HG03095 (cell line): ENCODE results near the gene POU5F1.
A peak's percentile ranks its signal among the peaks of the same experiment; 100 is the strongest.
"Not testable (repeated sequence)": the region's sequence is repeated elsewhere in the genome, so short reads cannot be mapped to it uniquely, and the experiment has no call there.

Source experiments
- ATAC-seq: cut with Tn5 transposase; IDR thresholded peaks from one replicate; pipeline ENCODE4 v1.9.1; 2021; ENCODE audit warnings: moderate library complexity; ENCODE audit not compliant: unreplicated experiment

Gene POU5F1

DNA sequence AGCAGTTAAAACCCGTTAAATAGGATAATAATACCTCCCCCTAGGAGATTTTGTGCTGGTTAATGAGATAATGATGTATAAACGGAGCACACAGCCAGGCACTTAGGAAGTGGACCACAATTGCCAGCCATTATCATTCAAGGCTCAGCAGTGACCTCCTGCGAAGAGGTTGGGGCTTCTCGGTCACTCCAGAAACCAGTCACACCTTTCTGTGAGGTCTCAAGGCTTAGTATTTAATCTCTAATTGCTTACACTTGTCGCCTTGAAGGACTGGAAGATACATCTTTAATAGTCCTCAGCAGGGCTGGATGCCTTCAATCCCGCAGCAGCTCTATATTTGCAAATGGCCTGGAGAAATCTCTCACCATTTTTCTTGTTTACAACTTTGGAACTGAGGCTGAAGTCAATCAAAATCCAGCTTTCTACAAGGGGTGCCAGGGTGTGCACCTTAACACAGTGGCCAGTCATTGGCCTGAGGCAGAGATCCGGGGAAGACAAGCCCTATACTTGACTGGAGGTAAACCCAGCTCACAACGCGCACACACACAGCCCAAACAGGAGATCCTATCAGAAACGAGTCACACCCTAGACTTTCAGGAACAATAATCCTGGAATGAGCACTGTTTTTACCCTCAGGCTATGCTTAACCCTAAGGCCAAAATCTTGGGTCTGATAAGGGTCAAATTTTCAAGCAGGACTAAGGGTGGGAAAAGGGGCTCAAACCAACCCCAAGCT, 1.2 kb downstream of the POU5F1 start:
- ATAC-seq, result no peak

DNA sequence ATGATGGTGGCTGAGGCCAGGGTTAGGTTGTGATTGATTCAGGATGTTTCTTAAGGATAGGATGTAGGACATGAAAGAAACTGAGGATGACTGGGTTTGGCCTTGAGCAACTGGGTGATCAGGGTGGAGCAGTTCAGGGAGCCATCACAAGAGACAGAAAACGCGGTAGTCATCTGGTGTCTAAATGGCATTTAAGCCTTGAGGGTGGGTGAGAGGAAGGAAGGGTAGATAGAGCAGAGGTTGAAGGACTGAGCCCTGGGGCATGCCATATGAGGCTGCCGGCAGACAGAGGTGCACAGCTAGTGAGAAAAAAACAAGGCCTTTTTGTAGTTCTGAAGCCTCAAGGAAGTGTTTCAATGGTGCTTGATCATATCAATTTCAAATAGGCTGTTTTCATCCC, 1.9 kb downstream of the POU5F1 start:
- ATAC-seq, result no peak

DNA sequence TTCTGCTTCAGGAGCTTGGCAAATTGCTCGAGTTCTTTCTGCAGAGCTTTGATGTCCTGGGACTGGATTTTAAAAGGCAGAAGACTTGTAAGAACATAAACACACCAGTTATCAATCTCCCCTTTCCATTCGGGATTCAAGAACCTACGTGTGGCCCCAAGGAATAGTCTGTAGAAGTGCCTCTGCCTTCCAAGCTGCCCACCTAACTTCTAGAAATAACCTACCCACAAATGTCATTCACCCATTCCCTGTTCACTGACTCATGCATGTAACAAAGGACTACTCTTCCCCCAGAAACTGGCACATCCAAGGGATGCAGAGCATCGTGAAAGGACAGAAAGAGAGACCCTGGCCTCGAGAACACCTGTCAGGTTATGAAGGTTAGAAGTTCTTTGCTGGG, 4.5 kb downstream of the POU5F1 start:
- ATAC-seq, result no peak

DNA sequence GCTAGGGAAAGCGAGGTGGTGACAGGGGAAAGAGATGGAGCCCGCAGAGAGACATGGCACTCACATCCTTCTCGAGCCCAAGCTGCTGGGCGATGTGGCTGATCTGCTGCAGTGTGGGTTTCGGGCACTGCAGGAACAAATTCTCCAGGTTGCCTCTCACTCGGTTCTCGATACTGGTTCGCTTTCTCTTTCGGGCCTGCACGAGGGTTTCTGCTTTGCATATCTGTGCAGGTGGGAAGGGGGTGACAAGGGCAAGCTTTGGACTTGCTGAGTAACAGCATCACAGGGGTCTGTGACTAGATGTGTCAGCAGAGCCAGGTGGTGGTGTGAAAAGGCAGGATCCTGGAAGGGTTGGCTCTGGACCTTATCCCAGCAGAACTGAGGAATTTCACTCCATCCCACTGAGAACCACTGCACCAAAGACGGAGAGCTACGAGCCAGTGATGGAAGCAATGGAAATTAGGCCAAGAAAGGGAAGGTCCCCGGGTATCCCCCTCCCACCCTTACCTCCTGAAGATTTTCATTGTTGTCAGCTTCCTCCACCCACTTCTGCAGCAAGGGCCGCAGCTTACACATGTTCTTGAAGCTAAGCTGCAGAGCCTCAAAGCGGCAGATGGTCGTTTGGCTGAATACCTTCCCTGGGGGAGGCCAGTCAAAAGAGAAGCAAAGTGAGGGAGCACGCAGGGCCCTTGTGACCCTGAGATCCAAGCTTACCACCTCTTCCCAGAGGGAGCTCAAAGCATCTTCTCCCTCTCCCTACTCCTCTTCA, 5.2 kb downstream of the POU5F1 start:
- peak; percentile 68 for ATAC-seq

DNA sequence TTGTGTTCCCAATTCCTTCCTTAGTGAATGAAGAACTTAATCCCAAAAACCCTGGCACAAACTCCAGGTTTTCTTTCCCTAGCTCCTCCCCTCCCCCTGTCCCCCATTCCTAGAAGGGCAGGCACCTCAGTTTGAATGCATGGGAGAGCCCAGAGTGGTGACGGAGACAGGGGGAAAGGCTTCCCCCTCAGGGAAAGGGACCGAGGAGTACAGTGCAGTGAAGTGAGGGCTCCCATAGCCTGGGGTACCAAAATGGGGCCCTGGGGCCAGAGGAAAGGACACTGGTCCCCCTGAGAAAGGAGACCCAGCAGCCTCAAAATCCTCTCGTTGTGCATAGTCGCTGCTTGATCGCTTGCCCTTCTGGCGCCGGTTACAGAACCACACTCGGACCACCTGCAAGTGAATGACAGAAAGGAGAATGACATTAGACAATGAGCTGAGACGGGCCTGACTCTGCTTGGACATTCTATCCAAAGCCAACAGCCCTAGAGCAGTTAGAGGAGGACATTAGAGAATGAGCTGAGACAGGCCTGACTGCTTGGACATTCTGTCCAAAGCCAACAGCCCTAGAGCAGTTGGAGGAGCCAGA, 5.9 kb downstream of the POU5F1 start:
- ATAC-seq, result not testable (repeated sequence)

DNA sequence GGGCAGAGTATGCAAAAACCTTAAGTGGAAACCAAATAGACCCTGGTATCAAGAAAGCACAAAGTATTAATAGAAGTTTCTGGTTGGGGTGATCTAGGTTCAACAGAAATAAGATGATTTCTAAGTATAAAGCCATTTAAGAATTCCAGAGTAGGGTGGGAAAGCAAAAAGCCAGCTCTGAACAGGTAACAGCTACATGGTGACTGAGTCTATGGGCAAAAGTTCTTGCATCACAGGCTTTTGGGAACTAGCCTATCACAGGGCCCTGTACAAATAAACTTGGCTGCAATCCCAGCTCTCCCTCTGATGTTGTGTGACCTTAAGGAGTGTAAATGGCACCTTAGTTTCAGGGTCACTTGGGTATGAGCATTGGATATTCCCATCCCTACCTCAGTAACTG, 6.6 kb downstream of the POU5F1 start:
- ATAC-seq, result no peak

DNA sequence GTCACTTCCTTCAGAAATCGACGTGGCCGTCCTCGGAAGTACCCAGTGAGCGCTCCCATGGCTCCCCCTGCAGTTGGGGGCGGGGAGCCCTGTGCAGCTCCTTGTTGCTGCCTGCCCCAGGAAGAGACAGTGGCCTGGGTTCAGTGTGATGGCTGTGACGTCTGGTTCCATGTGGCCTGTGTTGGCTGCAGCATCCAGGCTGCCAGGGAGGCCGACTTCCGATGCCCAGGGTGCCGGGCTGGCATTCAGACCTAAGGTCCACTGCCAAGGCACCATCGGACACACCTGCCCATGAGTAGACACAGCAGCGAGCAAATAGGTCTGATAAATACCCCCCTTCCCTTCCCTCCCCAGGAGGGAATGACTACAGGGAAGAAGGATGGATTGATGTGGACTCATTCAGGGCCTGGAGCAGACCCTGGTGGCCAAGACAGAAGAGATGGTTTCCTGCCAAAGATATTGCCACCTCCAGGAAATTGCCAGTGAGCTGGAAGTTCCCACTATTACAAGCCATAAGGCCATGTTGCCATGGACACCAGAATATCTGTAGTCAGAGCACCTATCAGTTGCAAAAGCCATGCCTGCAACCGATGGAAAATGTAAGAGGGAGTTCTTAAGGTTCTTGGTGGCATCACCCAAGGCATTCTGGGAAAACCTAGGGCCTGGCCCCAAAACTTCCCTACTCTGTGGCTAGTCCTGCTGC, 7.9 kb downstream of the POU5F1 start:
- ATAC-seq, result no peak

DNA sequence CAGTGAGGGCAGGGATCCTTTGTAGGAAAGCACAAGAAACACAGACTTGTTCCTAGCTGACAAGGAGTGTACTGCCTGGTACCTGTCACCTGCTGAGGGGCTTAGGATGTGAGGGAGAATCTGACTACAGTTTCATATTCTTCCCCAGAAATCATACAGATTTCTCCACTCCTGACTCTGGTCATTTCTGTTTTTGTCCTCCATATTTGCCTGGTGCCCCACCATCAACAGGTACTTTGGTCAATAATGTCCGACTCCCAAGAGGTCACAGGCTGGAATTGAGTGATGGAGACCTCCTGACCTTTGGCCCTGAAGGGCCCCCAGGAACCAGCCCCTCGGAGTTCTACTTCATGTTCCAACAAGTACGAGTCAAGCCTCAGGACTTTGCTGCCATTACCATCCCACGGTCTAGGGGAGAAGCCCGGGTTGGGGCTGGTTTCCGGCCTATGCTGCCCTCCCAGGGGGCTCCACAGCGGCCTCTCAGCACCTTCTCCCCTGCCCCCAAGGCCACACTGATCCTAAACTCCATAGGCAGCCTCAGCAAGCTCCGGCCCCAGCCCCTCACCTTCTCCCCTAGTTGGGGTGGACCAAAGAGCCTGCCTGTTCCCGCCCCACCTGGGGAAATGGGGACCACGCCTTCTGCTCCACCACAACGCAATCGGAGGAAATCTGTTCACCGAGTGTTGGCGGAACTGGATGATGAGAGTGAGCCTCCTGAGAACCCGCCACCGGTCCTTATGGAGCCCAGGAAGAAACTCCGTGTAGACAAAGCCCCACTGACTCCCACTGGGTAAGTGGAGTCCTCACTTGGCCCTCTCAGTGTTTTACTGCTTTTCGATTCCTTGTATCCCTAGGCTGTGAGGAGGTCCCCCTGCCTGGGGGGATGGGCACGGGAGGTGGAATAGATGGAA, 9.0 kb downstream of the POU5F1 start:
- no peak for ATAC-seq

DNA sequence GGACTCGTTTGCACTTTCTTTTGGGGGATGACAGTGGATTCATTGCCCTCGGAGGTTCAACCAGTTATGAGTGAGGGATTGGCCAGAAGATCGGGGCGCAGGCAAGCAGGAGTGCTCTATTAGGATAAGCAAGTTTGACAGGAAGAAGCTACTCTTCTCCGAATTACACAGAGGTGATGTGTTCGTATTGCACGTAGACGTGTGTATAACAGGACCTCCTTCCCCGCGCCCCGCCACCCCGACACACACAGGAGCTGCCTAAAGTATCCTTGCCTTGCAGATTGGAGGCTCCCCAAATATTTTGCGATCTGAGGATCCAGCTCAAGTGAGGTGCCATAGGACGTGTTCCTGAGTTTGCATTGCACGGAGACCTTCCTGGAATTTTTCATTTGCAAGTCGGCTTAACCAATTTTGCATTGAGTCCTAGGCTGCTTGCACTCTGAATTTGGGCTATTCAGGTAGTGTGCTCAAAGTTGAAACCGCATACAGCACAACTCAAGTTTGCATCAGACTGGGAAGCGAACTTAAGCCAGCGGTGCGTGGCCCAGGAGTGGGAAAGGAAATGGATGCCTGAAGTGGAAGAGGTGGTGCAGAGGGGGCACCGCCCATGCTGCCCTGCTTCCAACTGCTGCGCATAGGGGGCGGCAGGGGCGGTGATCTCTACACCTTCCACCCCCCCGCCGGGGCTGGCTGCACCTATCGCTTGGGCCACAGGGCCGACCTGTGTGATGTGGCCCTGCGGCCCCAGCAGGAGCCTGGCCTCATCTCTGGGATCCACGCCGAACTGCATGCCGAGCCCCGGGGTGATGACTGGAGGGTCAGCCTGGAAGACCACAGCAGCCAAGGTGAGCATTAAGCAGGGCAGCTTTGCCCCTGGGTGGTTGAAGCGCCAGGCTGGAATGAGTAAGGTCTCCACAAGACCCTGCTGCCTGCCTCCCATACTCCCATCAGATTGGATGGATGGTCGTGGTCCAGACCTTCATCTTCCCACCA, 11.3 kb downstream of the POU5F1 start:
- no peak for ATAC-seq

DNA sequence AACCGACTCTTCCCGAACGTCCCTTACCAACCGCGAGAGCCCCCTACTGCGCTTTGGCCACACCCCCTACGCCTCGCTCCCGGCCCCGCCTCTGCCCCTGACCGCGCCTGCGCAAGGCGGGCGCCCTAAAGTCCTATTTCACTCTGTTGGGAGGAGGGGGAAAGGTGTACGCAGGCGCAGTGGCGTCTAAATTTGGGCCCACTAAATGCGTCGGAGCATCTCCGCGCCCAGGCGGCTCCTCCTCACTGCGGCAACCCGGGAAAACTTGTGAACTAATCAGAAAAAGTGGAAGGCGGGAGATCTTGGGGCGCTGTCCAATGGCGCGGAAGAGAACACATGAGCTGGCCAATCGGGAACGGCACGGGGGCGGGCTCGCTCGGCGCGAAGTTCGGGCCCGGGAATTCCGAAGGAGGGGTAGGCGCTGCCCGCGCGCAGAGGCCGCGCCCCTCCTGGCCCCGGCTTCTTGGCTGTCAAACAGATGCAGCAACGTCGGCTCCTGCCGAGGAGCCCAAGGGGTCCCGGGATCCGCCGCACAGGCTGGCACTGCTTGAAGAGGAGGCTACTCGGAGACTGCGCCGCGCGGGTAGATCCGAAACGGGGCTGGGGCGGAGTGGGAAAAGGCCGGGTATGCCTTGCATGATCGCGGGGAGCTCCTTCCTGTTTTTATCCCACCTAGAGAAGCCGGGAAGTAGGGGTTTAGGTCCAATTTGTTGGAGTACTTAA, 12.2 kb downstream of the POU5F1 start, which contains the start of gene TCF19:
TSS of gene TCF19 (plus strand) at position 450 of the 723 bp plus-strand sequence. CDS start 881 bp downstream, outside the sequence.
- ATAC-seq, result peak; percentile 72

DNA sequence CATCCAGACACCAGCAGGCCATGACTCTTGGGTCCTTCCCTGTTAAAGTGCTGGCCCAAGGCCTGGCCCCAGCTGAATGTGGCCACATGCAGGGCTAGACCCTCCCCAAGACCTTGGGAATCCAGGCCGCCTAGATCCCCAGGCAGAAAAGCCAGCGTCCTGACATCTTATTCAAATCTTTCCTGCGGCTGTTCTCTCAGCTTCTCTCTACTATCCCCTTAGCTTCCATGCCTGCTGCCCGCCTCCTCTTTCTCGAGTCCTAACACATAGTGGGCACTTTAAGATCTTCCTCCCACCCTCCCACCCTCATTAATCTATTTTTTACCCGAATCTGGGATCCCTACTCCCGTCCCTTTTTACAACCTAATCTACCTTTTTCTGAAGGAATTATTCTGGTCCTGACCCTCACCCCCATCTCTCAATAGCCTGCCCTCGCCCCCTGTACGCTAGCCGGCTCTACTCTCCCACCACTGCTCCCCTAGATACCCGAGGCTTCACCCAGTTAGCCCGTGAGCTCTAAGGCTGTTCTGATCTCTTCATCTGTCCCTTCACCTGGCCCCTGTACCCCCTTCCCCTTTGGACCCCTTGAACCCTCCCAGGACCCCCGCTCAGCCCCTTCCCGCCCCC, 12.9 kb downstream of the POU5F1 start, which contains the start of gene CCHCR1:
TSS of gene CCHCR1 (minus strand) at position 290 of the 627 bp plus-strand sequence. CDS start at position 88, 202 bp downstream.
- no peak for ATAC-seq

DNA sequence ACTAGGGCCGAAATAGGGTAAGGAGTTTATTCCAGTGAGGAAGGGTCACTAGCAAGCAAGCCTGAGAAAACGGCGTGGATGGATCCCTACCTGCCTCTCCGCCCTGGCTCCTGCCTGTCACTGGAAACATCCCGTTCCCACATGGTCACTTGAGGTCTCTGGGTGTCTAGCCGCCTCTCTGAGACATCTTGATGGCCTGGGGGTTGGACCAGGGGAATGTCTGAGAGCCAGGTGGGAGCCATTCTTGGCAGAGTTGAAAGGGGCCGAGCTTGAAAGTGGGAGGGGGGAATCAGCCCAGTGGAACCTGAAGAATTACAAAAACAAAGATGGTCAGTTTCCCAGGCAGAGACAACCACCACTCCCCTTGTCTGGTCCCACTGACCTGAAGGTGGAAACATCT, 13.8 kb downstream of the POU5F1 start:
- ATAC-seq, result no peak

DNA sequence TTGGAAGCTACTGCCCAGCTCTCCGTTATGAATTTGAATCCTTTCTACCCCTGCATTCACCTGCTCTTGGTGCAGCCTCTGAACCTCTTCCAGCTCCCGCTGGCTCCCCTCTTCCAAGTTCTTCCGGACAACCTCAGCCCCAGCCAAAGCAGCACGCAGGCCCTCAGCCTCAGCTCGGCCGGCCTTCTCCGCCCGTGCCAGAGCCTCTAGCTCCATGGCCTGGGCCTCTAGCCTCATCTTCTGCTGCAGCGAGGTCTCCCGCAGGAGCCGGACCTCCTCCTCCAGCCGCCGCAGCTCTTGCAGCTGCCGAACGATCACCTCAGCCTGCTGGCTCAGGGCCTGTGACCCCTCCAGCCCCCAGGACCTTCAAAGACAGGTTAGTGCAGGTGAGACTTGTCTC, 16.0 kb downstream of the POU5F1 start:
- ATAC-seq, result no peak

DNA sequence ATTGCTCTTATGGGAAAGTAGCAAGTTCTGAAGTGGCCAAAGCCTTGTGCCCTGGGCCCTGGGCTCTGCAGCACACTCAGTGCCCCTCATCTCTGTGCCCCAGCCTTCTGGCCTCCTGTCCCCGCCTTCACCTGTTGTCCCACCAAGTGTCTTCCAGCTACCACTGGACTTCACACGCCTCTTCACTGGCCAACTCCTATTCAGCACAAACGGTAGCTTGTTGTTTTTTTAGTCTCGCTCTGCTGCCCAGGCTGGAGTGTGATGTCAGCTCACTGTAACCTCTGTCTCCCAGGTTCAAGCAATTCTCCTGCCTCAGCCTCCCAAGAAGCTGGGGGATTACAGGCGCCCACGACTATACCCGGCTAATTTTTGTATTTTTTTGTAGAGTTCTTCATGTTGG, 17.7 kb downstream of the POU5F1 start:
- ATAC-seq, result no peak

DNA sequence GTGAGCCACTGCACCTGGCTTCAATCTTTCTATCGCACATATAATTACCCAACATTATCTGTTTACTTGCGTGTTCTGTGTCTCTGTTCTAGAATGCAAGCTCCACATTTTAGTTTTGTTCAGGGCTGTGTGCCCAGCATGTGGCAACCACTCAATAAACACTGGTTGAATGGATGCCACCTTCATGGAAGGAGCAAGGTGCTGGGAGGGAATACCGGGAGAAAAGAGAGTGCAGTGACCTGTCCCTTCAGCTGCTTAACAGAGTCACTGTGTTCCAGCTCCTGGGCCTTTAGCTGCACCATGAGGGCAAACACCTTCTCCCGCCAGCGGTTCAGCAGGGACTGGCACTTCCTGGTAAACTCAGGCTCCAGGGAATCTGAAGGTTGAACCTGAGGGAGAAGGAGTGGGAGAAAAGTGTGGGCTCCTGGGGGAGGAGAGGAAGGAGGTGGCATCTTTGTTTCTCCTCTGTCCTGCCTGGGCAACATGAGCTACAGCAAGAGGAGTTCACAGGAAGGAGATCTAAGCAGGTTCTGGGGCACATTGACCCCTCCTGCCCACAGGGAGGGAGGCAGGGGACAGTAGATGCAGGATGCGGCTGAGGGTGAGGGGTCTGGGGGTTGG, 20.5 kb downstream of the POU5F1 start:
- ATAC-seq, result no peak

DNA sequence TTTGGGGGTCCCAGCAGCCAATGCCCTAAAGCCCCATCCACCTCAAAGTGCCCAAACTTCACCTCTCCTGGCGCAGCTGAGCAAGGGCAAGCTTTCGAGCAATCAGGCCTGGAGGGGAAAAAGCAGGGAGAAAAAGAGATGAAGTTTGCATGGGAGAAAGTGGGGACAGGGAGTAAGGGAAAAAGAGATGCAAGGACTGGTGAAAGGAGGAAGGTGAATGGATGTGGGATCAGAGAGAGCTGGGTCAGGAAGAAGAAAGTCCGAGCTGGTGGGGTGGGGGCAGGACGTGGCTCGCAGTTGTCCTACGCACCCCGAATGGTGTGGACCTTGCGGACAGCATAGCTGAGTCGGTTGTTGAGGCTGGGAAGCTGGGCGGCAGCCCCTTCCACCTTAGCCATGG, 25.1 kb downstream of the POU5F1 start:
- ATAC-seq, result no peak

DNA sequence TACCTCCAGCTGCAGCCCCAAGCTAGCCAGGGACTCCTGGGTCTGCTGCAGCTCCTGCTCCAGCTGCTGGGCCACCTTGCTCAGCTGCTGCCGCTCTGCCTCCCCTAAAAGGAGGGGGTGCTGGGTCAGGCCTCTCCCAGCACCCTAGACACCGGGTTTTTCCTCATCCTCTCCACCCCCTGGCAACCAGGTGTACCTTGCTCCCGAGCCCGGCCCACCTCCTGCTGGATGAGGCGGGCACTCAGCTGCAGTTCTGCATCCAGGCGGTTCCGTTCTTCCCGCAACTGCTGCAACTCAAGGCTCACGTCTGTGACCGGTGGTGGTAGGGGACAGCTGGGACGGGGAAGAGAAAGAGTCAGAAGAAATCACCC, 25.5 kb downstream of the POU5F1 start:
- ATAC-seq, result no peak
